22Rv1 (cell line): ENCODE data around the gene TXLNA.
"Not testable (repeated sequence)": the region's sequence is repeated elsewhere in the genome, so short reads cannot be mapped to it uniquely, and the experiment has no call there.

Experiments used
- H3K27ac ChIP-seq: fragments of 450-650 bp; 2 replicates; pipeline ENCODE4 v1.5.1; 2017
- ZFX ChIP-seq: fragments of 450-650 bp; IDR thresholded peaks from 2 replicates; pipeline ENCODE4 v1.6.1; 2017; ENCODE audit warnings: antibody characterized with exemption, borderline replicate concordance
- TF ChIP-seq, protein P1 (sequence below): fragments of 450-650 bp; IDR thresholded peaks from 2 replicates; pipeline ENCODE4 v1.5.1; 2017; ENCODE audit warnings: mild to moderate bottlenecking

TXLNA gene

DNA sequence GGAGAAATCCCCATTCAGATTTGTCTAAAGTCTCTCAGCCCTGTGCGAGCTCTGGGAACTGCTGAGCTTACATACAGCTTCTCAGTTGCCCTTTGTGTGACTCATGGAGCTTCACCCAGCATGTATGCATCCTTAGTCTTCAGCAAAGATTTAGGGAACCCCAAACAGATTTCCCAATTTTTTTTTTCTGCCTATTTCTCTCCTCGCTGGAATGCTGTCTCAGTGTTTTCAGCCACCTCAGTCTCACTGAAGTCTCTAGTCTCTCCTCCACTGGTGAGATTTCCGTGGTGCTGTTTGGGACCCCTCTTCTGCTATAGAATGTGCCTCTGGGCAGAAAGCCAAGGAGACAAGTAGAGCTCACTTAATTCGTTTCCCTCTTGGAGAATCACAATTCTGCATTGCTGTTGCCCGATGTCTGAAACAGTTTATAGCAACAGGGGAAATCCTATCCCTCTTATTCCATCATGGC is 28.1 kb upstream of the TXLNA start:
- TF ChIP-seq, protein P1, sequence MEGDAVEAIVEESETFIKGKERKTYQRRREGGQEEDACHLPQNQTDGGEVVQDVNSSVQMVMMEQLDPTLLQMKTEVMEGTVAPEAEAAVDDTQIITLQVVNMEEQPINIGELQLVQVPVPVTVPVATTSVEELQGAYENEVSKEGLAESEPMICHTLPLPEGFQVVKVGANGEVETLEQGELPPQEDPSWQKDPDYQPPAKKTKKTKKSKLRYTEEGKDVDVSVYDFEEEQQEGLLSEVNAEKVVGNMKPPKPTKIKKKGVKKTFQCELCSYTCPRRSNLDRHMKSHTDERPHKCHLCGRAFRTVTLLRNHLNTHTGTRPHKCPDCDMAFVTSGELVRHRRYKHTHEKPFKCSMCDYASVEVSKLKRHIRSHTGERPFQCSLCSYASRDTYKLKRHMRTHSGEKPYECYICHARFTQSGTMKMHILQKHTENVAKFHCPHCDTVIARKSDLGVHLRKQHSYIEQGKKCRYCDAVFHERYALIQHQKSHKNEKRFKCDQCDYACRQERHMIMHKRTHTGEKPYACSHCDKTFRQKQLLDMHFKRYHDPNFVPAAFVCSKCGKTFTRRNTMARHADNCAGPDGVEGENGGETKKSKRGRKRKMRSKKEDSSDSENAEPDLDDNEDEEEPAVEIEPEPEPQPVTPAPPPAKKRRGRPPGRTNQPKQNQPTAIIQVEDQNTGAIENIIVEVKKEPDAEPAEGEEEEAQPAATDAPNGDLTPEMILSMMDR, result no peak
- no peak for TF ChIP-seq ZFX
- no peak overlapping the region for H3K27ac ChIP-seq

GRCh38 chr1:32159189-32159588 is 20.3 kb upstream of the TXLNA start:
- no peak overlapping the region for H3K27ac ChIP-seq
- TF ChIP-seq ZFX, result no peak
- TF ChIP-seq, protein P1, result no peak

GRCh38 chr1:32163405-32163804 is 16.1 kb upstream of the TXLNA start:
- TF ChIP-seq, protein P1, result no peak
- TF ChIP-seq ZFX, result no peak
- no peak overlapping the region for H3K27ac ChIP-seq

DNA sequence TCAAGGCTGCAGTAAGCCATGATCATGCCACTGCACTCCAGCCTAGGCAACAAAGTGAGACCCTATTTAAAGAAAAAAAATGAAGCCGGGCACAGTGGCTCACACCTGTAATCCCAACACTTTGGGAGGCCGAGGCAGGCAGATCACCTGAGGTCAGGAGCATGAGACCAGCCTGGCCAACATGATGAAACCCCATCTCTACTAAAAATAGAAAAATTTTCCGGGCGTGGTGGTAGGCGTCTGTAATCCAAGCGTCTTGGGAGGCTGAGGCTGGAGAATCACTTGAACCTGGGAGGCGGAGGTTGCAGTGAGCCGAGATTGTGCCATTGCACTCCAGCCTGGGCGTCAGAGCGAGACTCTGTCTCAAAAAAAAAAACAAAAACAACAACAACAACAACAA is 13.8 kb upstream of the TXLNA start:
- H3K27ac ChIP-seq, result not testable (repeated sequence)

GRCh38 chr1:32170991-32171390 is 8.5 kb upstream of the TXLNA start:
- no peak for TF ChIP-seq ZFX
- TF ChIP-seq, protein P1, result no peak
- H3K27ac ChIP-seq, result no peak overlapping the region

- no peak for TF ChIP-seq ZFX
- TF ChIP-seq, protein P1, result no peak
- no peak overlapping the region for H3K27ac ChIP-seq
These were observed 6.7 kb upstream of the TXLNA start for GRCh38 chr1:32172621-32173245.

DNA sequence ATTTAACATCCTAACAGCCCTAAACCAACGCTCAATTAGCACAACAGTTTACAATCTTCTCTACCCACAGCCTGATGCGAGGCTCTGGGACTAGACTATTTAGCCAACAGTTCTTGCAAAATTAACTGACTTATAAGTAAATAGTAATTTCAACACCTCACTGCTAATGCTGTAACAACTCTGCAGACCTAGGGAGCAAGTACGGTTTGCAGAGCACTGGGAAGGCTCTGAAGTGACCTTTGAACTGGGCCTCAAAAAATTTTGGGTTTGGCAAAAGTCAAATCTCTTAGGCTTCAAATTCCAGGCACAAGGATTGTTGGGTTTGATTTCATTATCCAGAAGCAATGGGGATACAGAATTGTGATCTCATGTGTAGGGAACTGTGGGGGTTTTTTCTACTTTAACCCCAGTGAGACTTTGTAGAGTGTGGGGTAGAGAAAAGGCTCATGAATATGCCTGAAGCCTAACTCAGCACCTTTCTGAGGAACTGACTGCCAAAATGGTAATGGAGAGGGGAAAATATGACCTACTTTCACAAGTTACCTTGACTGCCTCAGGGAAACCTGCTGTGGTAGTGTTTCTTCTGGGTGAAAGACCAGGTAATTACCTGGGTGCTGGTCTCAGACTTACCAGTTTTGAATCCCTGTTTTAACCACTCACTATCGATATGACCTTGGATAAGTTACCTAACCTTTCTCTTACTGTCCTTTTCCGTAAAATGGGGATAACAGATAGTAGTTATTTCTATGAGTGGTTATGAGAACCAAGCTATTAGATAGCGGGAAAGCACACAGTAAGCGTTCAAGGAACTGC is 889 bp upstream of the TXLNA start:
- no peak for TF ChIP-seq ZFX
- TF ChIP-seq, protein P1, result no peak
- H3K27ac ChIP-seq, result peak overlapping the region; percentile 90

GRCh38 chr1:32179193-32179442 is 357 bp upstream of the TXLNA start:
- peak overlapping the region; percentile 90 for H3K27ac ChIP-seq
- TF ChIP-seq ZFX, result no peak
- TF ChIP-seq, protein P1, result no peak
